Left renal cortex interstitium (tissue), 4 donors: ENCODE data around the gene TMEM72. TPM values are rescaled to one million over a fixed set of nuclear protein-coding genes. Genes with fewer than 3 reads are reported as not detected.

Source experiments
- DNase-seq, 4 donors: peaks; one replicate each; pipeline ENCODE4 v3.0.0-alpha.2; 2013; ENCODE audit warnings: low read depth in 4 of 4, low spot score in 2 of 4, missing footprints in 1 of 4
- polyA plus RNA-seq, 4 donors: library from polyadenylated mRNA; unstranded; fragments of 120-200 nt; gene quantifications; one replicate each; pipeline ENCODE4 v1.2.1, GENCODE V29; 2013; ENCODE audit not compliant: insufficient read length in 4 of 4

Gene TMEM72
- polyA plus RNA-seq, 4 donors: 63.6 to 78.0 (median 70.6) TPM

- peak in 1 of 4 donors; percentile 77 for DNase-seq
Measured at GRCh38 chr10:44932517-44933450, 21.6 kb downstream of the TMEM72 start.

- no peak for DNase-seq
Measured at GRCh38 chr10:44933451-44934321, 22.5 kb downstream of the TMEM72 start.

- no peak for DNase-seq
Measured at GRCh38 chr10:44934416-44935200, 23.5 kb downstream of the TMEM72 start.

- no peak for DNase-seq
Measured at GRCh38 chr10:44935201-44935965, 24.2 kb downstream of the TMEM72 start.

- DNase-seq: no peak
Measured at GRCh38 chr10:44935966-44936295, 24.8 kb downstream of the TMEM72 start.

- no peak for DNase-seq
Measured at GRCh38 chr10:44936314-44936975, 25.3 kb downstream of the TMEM72 start.

GRCh38 chr10:44937196-44938005 is 26.3 kb downstream of the TMEM72 start:
- DNase-seq: no peak

GRCh38 chr10:44938956-44939355 is 27.8 kb downstream of the TMEM72 start:
- no peak for DNase-seq

GRCh38 chr10:44939691-44940401 is 28.7 kb downstream of the TMEM72 start:
- DNase-seq: no peak

- DNase-seq: no peak
Measured at GRCh38 chr10:44944354-44944753, 33.2 kb downstream of the TMEM72 start.

GRCh38 chr10:44946205-44946604 is 35.1 kb downstream of the TMEM72 start:
- DNase-seq: no peak

GRCh38 chr10:44947371-44948152 is 36.4 kb downstream of the TMEM72 start:
- no peak for DNase-seq

- DNase-seq: no peak
Measured at GRCh38 chr10:44948642-44949041, 37.5 kb downstream of the TMEM72 start.

- no peak for DNase-seq
Measured at GRCh38 chr10:44949127-44949802, 38.1 kb downstream of the TMEM72 start.

GRCh38 chr10:44949915-44950314 is 38.8 kb downstream of the TMEM72 start:
- no peak for DNase-seq

GRCh38 chr10:44950326-44951225 is 39.4 kb downstream of the TMEM72 start:
- no peak for DNase-seq
